Measurements from ENCODE around the gene EXOSC10.
"Not testable (repeated sequence)": the region's sequence is repeated elsewhere in the genome, so short reads cannot be mapped to it uniquely, and the experiment has no call there.

EXOSC10 gene

DNA sequence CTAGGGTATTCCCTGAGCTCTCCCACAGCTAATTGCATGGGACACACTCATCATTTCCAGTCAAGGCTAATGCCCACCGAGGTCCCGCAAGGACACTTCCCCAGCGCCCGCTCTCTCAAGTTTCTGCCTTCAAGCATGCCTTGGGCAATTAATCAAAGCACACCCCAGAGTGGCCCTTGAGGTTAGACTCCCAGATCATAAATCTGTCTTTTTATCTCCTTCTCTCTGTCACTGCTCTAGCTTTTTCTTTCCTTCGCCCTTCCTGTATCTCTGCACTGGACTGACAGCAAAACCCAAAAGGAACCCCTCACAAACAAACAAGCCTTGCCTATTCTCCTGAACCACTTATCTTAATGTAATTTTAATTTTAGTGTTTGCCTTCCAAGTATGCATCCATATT lies 7.9 kb upstream of the EXOSC10 start:
- no peak for DNase-seq

GRCh38 chr1:11105586-11105985 lies 5.9 kb upstream of the EXOSC10 start:
- no peak for DNase-seq

DNA sequence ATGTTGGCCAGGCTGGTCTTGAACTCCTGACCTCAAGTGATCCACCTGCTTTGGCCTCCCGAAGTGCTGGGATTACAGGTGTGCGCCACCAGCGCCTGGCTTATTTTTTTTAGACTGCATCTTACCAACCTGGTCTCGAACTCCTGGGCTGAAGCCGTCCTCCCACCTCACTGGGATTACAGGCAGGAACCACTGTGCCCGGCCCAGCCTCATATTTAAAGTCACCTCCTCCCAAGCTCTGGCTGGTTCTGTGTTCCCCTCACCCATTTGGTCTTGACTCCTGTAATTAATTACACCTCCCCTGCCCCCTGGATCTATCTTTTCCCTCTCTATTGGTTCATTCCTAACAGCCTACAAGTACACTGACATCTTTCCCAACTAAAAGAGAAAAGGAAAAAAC lies 1.7 kb upstream of the EXOSC10 start:
- DNase-seq = no peak

DNA sequence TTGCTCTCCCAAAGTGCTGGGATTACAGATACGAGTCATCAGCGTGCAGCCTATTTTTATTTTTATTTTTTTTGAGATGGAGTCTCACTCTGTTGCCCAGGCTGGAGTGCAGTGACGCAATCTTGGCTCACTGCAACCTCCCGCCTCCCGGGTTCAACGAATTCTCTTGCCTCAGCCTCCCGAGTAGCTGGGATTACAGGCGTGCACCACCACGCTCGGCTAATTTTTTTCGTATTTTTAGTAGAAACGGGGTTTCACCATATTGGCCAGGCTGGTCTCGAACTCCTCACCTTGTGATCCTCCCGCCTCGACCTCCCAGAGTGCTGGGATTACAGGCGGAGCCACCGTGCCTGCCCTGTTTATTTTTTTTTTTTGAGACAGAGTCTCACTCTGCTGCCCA lies 1.1 kb upstream of the EXOSC10 start:
- not testable (repeated sequence) for DNase-seq

DNA sequence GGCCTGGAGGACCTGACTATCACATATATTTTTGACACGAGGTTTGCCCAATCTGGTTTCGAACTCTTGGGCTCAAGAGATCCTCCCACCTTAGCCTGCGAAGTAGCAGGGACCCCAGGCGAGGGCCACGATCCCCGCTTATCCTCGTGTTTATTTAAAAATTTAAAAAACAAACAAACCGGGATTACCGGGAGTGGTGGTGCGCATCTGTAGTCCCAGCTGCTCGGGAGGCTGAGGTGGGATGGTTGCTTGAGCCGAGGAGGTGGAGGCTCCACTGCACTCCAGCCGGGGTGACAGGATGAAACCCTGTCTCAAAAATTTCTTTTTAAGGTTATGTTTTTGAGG lies 452 bp upstream of the EXOSC10 start:
- no peak for DNase-seq

DNA sequence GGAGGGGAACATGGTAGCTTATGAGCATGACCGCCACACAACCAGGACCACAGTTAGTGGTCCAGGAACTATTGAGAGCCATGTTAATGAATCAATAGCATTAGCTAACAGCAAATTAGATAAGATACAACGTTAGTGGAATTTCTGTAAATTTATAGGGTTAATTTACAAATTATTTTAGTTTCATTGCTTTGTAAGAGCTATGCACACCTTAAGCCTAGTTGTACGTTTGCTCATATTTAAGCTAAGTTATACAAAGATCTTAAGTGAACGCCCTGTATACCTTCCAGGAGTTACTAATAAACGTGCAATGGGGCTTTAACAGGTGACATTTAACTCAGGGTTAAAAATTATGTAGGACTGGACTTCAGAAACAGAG lies 749 bp downstream of the EXOSC10 start:
- no peak for DNase-seq

GRCh38 chr1:11083784-11084183 lies 15.9 kb downstream of the EXOSC10 start:
- DNase-seq = not testable (repeated sequence)

DNA sequence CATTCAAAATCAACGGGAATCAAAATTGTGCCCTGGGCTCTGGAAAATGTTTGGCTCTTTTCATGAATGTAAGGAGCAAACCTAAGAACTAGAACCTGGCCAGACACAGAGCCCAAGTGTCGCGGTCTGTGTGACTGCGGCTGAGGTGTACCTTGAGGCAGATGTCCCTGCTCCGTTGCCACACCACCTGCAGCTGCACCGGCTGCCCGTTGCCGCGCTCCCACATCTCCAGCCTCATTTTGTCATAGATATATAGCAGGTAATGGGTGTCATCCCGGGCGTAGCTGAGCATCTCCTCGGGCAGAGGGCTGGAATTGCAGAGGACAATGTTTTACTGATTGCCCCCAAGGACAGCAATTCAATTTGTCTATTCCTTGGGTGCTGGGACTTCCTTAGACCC lies 18.7 kb downstream of the EXOSC10 start:
- DNase-seq = no peak

GRCh38 chr1:11078631-11079030 lies 21.0 kb downstream of the EXOSC10 start:
- DNase-seq = no peak

GRCh38 chr1:11073398-11073797 lies 26.3 kb downstream of the EXOSC10 start:
- not testable (repeated sequence) for DNase-seq

- DNase-seq = no peak
Observed at GRCh38 chr1:11072216-11072917, 27.3 kb downstream of the EXOSC10 start.

GRCh38 chr1:11071463-11072215 lies 28.0 kb downstream of the EXOSC10 start:
- DNase-seq = no peak

GRCh38 chr1:11070876-11071275 lies 28.8 kb downstream of the EXOSC10 start:
- no peak for DNase-seq

DNA sequence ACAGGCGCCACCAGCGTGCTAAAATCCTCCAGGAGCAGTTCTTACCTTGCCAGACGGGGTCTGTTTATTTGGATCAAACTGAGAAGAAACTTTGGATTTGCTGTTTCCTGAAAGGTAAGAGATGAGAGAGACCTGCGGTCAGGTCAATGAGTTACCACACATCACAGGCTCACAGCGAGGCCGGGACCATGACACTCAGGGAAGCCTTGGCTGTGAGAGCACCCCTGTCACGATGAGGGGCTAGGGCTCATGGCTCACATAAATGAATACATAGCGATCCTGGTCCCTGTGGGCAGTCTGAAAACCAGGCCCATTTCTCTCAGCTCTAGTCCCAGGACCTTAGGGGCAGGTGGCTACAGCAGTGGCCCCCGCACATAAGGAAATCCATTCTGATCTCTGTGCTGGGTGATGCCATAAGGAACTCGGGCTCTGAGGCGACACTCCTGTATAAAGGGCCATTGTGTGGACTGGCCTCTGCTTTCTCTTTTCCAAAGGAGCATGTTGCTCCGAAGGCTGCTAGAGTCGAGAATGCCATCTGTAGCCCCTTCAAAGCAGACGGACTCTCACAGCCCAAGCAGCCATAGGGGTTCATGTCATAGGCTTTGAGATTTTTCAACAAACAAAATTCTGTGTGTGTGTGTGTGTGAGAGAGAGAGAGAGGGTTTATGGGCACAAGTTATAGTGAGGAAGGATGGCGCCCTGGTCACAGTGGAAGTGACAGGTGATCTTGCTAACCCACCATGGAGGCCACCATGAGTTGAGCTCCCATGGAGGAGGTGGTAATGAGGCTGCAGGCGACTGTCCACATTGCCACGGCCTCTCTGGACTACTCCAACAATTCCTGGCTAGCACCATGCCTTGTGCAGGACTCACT lies 30.8 kb downstream of the EXOSC10 start:
- no peak for DNase-seq

DNA sequence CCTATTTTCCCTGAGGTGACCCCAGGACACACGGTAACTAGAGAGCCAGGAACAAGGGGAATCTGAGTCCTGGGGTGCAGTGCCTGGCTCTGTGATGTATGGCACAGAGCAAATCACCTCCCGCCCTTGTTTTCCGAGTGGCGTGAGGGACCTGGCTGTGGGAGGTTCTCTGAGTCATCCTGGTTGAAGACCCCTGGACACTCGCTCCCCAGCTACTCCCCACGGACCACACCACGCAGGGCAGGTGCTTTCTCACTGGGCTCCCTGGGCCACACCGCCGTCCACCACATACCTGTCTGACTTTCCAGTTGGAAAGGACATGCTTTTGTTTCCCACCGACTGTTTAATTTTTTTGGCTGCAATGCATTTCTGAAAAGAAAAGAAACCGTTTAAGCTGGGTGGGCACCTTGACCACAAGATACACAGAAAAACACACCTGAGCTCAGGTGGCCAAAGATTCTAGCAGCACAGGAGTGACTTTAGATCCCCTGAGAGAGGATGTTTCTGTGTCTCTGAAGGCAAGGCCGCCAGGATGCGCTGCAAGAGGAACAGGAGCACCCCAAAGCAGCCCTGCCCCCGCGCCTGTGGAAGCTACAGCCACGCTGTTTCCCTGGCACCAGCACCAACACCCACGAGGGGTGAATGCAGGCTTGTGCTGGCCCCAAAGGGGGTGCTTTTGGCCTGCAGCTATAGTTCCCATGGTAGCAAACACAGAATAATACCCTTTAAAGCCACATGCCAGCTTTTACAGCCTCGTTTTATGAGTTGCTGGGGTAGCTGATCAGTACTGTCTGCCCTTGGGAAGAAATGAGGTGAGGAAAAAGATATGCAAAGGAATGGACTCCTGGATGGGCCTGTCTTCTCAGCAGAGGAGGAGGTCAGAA lies 31.7 kb downstream of the EXOSC10 start:
- no peak for DNase-seq

DNA sequence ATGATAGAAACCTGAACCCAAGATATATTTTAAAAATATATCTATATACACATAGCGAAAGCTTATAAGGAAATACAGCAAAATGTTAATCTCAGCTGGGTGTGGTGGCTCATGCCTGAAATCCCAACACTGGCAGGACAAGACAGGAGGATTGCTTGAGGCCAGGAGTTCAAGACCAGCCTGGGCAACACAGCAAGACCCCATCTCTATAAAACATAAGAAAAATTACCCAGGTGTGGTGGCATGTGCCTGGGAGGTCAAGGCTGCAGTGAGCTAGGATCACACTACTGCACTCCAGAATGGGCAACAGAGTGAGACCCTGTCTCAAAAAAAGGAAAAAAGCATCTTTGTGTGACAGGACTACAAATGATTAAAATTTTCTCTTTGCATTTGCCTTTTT lies 33.9 kb downstream of the EXOSC10 start:
- no peak for DNase-seq

GRCh38 chr1:11064942-11065341 lies 34.7 kb downstream of the EXOSC10 start:
- no peak for DNase-seq

DNA sequence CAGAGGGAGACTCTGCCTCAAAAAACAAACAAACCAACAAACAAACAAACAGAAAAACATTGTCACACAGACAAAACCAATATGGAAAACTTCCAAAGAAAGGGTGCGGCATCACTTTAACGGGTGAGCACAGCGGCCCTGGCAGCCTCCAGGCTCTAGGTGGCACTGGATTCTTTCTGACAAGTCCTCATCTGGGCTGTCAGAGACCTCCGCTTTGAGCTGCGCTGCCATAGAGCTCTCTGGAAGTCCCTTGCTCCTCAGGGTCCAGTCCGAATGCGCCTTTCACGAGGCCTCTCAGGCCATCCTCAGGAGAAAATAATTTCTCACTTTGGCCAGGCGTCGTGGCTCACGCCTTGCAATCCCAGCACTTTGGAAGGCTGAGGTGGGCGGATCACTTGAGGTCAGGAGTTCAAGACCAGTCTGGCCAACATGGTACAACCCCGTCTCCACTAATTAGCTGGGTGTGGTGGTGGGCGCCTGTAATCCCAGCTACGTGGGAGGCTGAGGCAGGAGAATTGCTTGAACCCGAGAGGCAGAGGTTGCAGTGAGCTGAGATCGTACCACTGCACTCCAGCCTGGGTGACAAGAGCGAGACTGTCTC lies 35.6 kb downstream of the EXOSC10 start:
- DNase-seq = not testable (repeated sequence)

GRCh38 chr1:11062965-11063401 lies 36.7 kb downstream of the EXOSC10 start:
- no peak for DNase-seq

GRCh38 chr1:11061652-11062365 lies 37.9 kb downstream of the EXOSC10 start:
- no peak for DNase-seq
